Measurements from ENCODE around the gene TANK. TPM values are rescaled to one million over a fixed set of nuclear protein-coding genes. Genes with fewer than 3 reads are reported as not detected.
"Not testable (repeated sequence)": the region's sequence is repeated elsewhere in the genome, so short reads cannot be mapped to it uniquely, and the experiment has no call there.

TANK gene
- 35.7 and 41.1 TPM in 2 replicates for total RNA-seq (2014; rRNA removed; shearing (Covaris generic))

GRCh38 chr2:161160226-161161073, at the start of gene TANK:
Gene TANK, plus strand, starts transcription at chr2:161160428. Its CDS starts 19,235 bp downstream, at chr2:161179663.
- peak; percentile 92 for DNase-seq (ENCODE audit: low read depth)

- no peak for DNase-seq (ENCODE audit: low read depth)
Observed at GRCh38 chr2:161111531-161111930, 48.7 kb upstream of the TANK start.

- no peak for DNase-seq (ENCODE audit: low read depth)
Observed at GRCh38 chr2:161112908-161113307, 47.3 kb upstream of the TANK start.

GRCh38 chr2:161113693-161114575, 46.3 kb upstream of the TANK start:
- no peak for DNase-seq (ENCODE audit: low read depth)

- DNase-seq (ENCODE audit: low read depth), result no peak
Observed at GRCh38 chr2:161115205-161115604, 45.0 kb upstream of the TANK start.

GRCh38 chr2:161115605-161116380, 44.4 kb upstream of the TANK start:
- DNase-seq (ENCODE audit: low read depth), result no peak

GRCh38 chr2:161116509-161116908, 43.7 kb upstream of the TANK start:
- no peak for DNase-seq (ENCODE audit: low read depth)

- no peak for DNase-seq (ENCODE audit: low read depth)
Observed at GRCh38 chr2:161117506-161117905, 42.7 kb upstream of the TANK start.

GRCh38 chr2:161118722-161119121, 41.5 kb upstream of the TANK start:
- no peak for DNase-seq (ENCODE audit: low read depth)

- DNase-seq (ENCODE audit: low read depth), result no peak
Observed at GRCh38 chr2:161119483-161119882, 40.7 kb upstream of the TANK start.

GRCh38 chr2:161120775-161121174, 39.5 kb upstream of the TANK start:
- DNase-seq (ENCODE audit: low read depth), result no peak

- DNase-seq (ENCODE audit: low read depth), result no peak
Observed at GRCh38 chr2:161121622-161122021, 38.6 kb upstream of the TANK start.

GRCh38 chr2:161122772-161123530, 37.3 kb upstream of the TANK start:
- peak; percentile 88 for DNase-seq (ENCODE audit: low read depth)

GRCh38 chr2:161123531-161124030, 36.6 kb upstream of the TANK start:
- DNase-seq (ENCODE audit: low read depth), result peak; percentile 34

- no peak for DNase-seq (ENCODE audit: low read depth)
Observed at GRCh38 chr2:161124201-161124600, 36.0 kb upstream of the TANK start.

GRCh38 chr2:161128885-161129284, 31.3 kb upstream of the TANK start:
- DNase-seq (ENCODE audit: low read depth), result no peak

GRCh38 chr2:161130354-161130753, 29.9 kb upstream of the TANK start:
- no peak for DNase-seq (ENCODE audit: low read depth)

GRCh38 chr2:161131074-161131680, 29.1 kb upstream of the TANK start:
- DNase-seq (ENCODE audit: low read depth), result no peak

GRCh38 chr2:161131804-161132203, 28.4 kb upstream of the TANK start:
- DNase-seq (ENCODE audit: low read depth), result no peak

GRCh38 chr2:161132384-161132783, 27.8 kb upstream of the TANK start:
- not testable (repeated sequence) for DNase-seq (ENCODE audit: low read depth)
